Activated naive CD4-positive, alpha-beta T cell treated with Interleukin-2 at 50 U/mL for 16 hours (primary cell): ENCODE measurements around the gene ARHGAP15.

Experiments used
- DNase-seq: peaks from one replicate; pipeline ENCODE4 v3.0.0-alpha.2; 2020

Gene ARHGAP15

DNA sequence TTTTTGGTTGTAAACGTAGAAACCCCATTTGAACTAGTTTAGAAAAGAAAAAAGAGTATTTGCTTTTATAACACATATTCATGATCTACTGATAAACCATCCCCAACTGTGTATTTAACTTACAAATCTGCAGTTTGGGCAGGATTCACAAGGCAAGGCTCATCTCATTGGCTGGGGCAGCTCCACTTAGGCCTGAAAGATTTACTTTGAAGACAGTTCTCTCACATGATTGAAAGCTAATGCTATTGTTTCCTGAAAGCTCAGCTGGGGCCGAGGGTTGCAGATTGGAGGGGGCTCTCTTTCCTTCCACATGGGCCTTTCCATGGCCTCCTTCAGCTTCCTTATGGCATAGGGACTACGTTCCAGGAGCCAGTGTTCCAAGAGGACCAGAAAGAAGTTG lies 47.4 kb downstream of the ARHGAP15 start:
- DNase-seq, result no peak

DNA sequence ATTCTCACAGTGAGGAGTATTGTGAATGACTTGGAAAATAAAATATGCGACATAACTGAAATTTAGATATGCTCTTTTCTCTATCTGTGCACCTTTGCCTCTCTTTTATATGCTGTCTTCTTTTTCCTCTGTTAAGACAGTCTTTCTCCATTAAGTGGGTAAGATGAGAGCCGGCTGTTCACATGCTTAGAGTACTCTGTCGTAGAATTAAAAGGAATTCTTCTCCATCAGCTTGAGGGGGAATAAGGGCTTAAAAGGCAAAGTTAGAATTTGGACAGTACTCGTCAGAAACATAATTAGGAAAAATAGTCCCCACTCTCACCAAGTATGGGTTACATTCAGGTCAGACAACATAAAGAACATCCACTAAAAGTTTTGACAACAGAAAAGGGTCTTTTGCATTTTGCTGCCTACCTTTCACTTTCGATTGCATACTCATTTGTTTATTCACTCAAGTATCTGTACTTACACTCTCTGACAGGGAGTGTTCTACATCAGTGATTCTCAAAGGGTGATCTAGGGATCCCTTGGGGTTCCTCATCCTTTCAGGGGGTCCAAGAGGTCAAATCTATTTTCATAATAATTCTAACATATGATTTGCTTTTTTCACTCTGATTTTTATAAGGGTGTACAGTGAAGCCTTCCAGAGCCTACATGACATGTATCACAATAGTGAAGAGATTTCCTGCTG lies 48.0 kb downstream of the ARHGAP15 start:
- no peak for DNase-seq

- DNase-seq, result no peak
Measured at GRCh38 chr2:143181494-143181893, 52.3 kb downstream of the ARHGAP15 start.

DNA sequence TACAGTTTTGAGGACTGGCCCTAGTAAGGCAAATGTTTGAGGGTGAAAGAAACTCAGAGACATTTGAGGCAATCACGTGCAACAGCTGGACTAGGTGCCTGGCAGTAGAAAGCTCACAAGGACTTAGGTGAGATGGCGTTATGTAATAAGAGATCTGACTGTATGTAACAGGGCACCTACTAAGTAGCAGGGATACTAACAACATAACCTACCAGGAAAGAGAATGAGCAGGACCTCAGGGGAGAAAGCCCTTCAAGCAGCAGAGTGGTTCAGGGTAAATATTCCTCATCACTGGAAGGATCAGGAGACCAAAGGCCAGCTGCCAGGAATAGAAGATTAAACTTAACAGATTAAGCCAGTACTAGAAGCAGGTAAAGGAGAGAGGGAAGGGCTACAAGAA lies 53.4 kb downstream of the ARHGAP15 start:
- no peak for DNase-seq

DNA sequence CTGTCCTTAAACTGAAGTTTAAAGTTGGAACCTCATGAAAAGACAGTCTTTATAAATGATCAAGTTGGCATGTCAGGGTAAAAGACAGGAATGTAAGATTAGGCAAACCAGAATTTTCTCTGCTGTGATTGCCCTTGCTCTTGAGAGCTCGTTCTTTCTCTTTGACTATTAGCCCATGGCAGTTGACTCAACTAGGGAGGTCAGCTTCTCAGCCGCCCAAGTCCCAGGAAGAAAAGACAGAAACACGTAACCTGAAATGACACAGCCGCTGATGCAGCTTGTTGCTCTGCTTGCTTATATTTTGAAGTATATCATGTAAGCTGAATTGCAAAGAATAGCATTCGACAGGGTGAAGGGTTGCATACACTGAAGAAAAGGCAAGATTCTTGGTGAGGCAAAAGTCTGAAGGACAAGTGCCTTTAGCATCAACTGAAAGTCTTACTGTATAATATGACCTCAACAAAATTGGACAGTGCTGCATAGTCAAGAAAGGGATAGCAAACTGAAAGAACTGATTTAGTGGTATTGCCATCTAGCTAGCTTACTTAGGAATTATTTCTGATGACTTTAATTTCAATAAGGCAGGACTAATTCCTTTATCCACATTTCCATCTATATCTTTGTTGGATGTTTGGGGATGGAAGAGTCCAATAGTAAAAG lies 54.7 kb downstream of the ARHGAP15 start:
- no peak for DNase-seq

GRCh38 chr2:143186876-143187275 lies 57.7 kb downstream of the ARHGAP15 start:
- DNase-seq, result no peak

GRCh38 chr2:143190431-143190830 lies 61.2 kb downstream of the ARHGAP15 start:
- no peak for DNase-seq

- DNase-seq, result no peak
Measured at GRCh38 chr2:143192106-143192505, 62.9 kb downstream of the ARHGAP15 start.

GRCh38 chr2:143192716-143193115 lies 63.5 kb downstream of the ARHGAP15 start:
- DNase-seq, result no peak

DNA sequence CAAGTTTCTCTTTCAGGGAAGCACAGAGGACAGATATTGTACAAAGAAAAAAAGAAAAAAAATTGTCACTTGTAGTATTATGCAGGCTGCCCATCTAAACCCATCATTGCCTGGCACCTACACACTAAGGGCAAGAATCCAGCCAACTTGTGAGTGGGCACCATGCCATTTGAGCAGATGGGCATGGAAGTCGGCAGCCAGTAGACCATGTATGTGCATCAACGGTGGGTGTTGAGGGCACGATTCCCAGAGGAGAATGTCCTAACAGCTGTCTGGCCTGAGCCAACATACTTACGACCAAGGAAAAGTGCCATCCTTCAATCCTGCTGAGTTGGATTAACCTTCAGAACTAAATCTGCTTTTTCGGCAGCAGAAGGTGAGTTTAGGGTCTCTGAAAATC lies 63.9 kb downstream of the ARHGAP15 start:
- DNase-seq, result no peak

DNA sequence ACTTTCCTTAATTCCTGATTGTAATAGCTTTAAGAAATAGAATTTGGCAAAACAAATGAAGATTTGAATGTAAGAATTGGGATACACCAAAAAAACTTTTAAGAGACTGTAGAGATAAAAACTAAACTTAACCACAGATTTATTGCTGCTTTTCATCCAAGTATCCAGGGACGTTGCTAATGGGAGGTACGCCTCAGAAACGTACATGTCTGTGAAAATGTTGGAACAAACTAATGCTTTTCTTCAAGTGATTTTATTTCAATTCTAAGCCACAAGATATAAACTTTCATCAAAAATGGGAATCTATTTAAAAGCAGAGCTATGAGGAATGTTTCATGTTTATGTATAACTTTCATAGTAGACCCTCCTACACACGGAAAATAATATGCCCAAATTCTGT lies 66.3 kb downstream of the ARHGAP15 start:
- no peak for DNase-seq

GRCh38 chr2:143204062-143204461 lies 74.8 kb downstream of the ARHGAP15 start:
- DNase-seq, result no peak

GRCh38 chr2:143205106-143205764 lies 76.0 kb downstream of the ARHGAP15 start:
- DNase-seq, result no peak

DNA sequence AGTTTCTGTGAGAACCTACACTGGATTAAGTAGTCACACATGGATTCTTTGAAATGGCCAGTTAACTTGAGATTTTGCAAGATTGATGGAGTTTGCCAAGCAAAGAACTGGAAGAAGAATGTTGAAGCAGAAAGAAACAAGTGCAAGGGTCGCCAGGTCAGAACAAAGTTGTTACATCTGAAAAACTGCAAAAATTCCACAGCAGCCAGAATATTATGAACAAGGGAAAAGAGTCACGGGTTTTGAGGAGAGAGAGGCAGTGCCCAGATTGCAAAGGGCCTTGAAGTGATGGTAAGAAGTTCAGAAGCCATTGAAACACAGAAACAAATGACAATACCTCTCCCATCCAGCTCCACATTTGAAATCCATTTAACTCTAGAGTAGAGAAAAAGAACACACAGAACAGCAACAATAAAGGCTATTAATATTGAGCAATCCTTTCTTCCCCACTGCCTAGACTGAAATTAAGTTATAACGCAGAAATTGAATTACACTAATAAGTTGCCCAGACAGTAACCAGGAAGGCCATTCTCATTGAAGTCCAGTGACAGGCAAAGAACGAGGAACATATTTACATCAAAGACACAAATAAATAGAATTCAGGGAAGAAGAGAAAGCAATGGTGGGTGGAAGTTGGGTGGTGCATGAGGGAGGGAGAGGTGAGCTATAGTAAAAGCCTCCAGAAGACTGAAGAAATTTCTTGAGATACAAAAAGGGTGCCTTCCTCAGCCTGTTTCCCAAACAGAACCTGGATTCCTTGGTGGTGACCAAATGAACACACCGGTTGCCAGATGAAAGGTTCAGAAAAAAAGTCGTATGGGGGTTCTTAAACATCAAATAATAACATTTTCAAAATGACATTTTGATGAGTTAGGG lies 80.6 kb downstream of the ARHGAP15 start:
- no peak for DNase-seq

DNA sequence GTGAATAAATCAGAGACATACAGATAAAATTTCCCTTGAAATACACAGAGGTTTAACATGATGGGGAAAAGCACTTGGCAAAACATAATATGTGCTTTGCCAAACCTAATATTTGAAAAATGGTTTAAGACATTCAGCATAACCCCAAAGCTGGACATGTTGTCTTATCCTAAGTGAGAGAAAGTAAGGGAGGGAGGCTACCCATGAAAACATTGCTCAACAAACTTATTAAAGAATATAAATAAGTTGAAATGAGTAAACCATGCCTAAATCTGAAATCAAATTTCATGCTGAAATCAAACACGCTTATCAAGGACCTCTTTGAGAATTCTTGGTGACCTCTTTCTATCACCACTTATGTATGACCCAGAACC lies 81.2 kb downstream of the ARHGAP15 start:
- no peak for DNase-seq

DNA sequence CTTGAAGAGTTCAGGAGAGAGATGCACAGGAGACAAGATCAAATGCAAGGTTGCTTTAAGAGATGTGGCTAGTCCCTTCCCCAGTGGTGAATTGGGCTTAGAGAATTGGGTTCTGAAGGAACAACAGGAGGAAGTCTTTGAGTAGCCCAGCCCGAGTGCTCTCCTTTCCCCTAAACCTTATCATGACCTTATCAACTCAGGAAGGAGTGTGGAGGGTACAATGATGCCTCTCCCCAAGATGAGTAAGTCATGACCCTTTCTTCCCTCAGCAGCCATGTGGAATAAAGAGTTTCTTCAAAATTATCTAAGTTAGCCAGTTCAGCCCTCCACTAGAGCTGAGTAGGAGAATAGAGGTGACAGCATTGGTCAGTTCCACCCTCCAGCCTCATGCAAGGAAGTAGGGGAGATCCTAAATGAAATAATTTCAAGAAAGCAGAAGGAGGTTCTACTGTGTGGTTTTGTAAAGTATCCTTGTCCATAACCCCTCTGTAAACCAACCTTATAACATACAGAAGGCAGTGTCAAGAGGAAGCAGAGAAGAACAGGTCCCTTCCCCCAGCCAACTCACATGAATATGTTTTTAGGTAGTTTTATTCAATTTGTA lies 88.4 kb downstream of the ARHGAP15 start:
- no peak for DNase-seq

DNA sequence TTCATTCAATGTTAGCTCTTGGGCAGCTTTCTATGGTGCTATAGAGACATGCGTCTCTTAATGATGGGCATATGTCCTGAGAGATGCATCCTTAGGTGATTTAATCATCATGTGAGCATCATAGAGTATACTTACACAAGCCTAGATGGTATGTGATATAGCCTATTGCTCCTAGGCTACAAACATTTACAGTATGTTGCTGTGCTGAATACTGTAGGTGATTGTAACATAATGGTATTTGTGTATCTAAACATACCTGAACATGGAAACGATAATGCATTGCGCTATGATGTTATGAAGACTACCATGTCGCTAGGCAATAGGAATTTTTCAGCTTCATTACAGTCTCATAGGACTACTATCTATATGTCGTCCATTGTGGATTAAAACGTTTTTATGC lies 89.4 kb downstream of the ARHGAP15 start:
- no peak for DNase-seq

- DNase-seq, result no peak
Measured at GRCh38 chr2:143219266-143219665, 90.0 kb downstream of the ARHGAP15 start.

GRCh38 chr2:143223556-143223955 lies 94.3 kb downstream of the ARHGAP15 start:
- DNase-seq, result no peak

DNA sequence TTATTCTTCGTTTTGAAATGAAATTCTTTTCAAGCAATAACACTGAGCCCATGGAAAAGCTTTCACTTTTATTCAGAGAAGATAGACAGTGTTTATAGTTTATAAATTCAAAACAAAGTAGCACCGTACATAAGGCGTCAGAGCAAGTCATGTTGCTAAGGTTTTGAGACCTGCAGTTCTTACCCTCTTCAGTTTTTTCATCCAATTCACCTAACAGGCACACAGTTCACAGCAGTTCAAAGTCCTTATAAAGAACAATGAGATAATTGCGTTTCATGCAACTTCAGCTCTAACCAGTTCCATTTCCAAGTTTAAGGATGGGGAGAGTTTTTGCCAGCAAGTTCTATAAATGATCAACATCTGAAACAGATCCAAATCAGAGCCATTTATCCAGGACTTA lies 96.7 kb downstream of the ARHGAP15 start:
- no peak for DNase-seq

- DNase-seq, result no peak
Measured at GRCh38 chr2:143226714-143227541, 97.7 kb downstream of the ARHGAP15 start.

DNA sequence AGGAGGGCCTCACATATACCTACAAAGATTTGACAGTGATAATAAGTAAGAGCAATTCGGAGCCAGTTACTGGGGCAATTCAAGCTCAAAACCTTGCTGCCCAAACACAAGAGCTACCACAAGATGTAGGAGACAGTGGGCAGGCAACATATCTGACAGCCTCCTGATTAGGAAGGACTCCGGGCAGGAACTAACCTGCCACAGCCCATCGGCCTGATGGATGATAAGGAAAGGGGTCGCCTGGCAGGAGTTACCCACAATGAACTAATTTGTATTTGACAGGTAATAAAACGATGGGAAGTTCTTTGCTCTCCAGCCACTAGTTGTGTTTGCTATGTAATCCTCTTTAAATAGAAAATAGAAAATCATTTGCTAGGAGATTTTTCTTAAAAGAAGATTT lies 100.2 kb downstream of the ARHGAP15 start:
- no peak for DNase-seq
